Activated CD8-positive, alpha-beta memory T cell treated with anti-CD3 and anti-CD28 coated beads, Interleukin-2, amount 50 U/mL, for 48 hours (primary cell): ENCODE measurements around the gene ADAMTS2.
"Not testable (repeated sequence)": the region's sequence is repeated elsewhere in the genome, so short reads cannot be mapped to it uniquely, and the experiment has no call there.

Experiments
- DNase-seq: peaks from one replicate; pipeline ENCODE4 v3.0.0-alpha.2; 2020

The ADAMTS2 gene

GRCh38 chr5:179325296-179326031 lies 19.8 kb downstream of the ADAMTS2 start:
- no peak for DNase-seq

- no peak for DNase-seq
Observed at GRCh38 chr5:179324760-179325295, 20.4 kb downstream of the ADAMTS2 start.

DNA sequence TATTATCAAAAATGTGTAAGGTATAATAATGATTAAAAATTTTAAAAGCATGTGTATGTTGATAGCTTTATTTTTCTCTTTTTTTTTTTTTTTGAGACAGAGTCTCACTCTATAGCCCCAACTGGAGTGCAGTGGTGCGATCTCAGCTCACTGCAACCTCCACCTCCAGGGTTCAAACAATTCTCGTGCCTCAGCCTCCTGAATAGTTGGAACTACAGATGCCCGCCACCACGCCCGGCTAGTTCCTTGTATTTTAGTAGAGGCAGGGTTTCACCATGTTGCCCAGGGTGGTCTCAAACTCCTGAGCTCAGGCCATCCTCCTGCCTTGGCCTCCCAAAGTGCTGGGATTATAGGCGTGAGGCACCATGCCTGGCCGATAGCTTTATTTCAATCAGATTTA lies 20.9 kb downstream of the ADAMTS2 start:
- DNase-seq = not testable (repeated sequence)

DNA sequence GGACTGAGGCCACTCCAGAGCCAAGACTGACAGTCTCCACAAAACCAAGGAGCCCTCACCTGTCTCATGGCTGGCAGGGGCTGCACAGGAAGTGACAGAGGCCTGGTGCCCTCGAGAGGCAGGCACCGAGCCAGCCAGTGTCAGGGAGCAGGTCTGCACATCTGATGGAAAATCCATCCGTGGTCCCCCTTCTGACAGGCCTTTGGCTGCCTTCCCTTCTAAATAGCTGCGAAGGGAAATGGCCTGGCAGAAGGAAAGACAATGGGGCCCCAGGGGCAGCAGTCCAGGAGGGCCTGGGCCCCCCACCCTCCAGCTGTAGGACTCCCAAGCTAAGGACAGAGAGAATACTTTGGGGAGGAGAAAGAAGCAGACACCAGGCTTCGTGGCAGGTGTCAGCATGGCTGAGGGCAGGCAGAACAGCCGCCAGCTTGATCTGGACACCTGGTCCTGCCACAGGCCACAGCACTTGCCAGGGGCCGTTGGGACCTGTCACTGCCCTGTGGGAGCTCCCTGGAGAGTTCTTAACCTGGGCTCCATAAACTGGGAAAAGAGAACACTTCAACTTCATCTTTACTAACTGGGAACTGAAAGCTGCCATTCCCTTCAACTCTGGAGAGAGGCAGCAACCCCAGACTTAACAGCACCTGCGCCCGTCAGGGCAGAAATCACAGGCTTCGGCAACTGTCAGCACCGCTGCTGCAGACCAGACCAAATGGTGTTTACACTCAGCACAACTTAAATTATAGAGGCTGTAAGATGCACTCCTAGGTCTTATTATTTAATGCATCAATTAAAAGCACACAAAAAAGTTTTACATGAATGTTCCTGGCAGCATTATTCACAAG lies 22.0 kb downstream of the ADAMTS2 start:
- no peak for DNase-seq

- no peak for DNase-seq
Observed at GRCh38 chr5:179322071-179323025, 22.9 kb downstream of the ADAMTS2 start.

DNA sequence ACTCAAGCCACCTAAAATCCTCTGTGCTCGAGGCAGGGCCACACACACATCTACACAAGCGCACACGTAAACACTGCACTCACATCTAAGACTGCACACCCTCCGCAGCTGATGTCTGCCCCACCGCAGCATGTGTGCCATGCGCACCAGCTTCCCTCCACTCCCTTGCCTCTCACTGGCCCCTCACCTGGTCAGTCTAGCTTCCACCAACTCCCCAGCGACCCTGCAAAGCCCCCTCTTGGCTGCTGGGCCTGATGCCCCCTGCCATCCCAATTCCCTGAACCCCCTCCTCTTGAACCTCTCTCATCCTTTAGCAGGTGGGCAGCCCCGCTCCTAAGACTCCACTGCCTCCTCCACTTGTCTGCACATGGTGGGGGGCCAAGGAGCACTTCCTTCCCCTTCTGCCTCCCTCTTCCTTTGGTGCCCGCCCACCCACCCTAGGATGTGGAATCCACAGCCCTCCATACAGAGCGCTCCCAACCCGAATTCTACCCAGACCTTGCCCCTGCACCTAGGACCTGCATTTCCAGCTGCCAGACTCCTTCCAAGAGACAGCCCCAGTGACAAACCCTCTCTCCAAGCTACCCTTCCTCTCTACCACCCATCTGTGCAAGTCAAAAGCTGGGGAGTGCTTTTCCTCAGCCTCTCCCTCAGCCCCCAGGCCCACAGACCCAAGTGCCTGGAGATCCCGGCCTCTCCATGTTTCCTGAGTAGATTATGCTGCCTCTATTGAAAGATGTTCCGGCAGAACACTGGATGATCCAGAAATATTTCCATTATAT lies 23.9 kb downstream of the ADAMTS2 start:
- DNase-seq = no peak

DNA sequence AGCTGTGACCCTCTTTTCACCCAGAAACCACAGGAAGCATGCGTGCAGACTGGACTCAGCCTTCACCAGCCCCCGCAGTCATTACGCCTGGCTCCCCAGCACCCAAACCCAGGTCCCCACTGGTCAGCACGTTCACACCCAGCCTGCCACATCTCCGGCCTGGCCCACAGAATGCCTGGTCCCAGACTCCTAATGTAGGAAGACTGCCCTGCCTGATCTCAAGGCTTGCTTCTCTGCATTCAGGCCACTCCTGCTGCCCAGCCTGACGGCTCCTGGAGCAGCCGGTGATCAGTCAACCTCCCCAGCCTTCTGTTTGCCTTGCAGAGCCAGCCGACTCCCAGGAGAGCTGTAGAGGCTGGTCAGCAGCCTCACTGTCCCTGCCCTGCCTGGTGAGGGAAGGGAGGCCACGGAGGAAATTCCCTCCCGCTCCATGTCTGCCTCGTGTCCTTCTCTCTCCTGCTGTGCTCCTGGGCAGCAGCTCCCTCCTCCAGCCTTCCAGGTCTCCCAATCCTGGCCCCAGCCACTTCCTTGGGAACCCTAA lies 25.4 kb downstream of the ADAMTS2 start:
- no peak for DNase-seq

- no peak for DNase-seq
Observed at GRCh38 chr5:179319123-179319522, 26.1 kb downstream of the ADAMTS2 start.

- no peak for DNase-seq
Observed at GRCh38 chr5:179318221-179318955, 26.9 kb downstream of the ADAMTS2 start.

DNA sequence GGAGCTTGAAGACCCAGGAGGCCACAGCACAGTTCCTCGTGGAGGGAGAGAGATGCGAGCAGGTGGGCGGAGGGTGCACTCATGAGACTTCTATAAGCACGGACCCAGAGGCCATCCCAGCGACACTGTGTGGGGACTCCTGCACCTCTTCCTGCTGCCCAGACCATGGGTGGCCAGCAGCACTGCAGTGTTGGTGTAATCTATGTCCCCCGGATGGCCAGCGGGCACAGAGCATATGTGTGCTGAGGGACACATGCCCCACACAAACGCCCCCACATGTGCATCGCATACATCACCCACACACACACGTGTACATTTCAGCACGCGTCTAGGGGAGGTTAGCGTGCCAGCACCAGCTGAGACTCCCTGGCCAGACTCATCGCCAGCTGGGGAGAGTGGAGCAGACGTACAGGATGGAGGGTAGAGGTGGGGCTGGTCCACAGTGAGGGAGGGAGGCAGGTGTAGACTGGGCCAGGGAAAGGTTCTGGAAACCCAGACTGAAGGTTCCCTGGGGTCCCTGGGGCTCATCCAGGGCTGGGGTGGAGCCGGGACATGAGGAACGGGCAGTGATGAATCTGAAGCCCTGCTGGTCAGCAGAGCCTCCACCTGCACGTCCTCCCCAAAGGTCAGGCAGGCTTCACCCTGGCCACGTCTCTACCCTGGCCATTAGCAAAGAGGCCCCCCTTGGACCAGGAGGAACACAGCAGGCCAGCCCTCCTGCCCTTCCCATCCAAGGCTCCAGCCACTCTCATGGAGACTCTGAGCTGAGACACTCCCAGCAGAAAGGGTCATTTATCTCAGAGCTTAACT lies 27.6 kb downstream of the ADAMTS2 start:
- DNase-seq = no peak

- DNase-seq = no peak
Observed at GRCh38 chr5:179316982-179317381, 28.3 kb downstream of the ADAMTS2 start.

DNA sequence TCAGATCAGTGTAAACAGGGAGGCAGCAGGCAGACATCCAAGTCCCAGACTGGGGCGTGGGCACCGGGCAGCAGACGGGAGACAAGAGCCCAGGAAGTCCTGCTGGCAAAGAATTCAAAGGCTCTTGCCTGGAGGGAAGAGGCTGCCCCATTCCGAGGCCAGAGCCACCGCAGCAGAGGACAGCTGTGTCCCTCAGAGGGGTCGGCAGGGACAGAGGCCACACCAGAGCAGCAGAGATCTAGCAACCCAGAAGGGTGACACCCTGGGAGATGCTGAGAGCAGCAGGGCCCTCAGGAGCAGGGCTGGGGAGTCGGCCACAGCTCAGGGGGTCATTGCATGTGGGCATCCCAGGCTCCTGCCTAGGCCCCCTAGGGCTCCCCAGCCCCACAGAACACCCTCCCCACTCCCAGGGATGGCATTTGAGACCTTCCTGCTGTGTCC lies 29.1 kb downstream of the ADAMTS2 start:
- no peak for DNase-seq

DNA sequence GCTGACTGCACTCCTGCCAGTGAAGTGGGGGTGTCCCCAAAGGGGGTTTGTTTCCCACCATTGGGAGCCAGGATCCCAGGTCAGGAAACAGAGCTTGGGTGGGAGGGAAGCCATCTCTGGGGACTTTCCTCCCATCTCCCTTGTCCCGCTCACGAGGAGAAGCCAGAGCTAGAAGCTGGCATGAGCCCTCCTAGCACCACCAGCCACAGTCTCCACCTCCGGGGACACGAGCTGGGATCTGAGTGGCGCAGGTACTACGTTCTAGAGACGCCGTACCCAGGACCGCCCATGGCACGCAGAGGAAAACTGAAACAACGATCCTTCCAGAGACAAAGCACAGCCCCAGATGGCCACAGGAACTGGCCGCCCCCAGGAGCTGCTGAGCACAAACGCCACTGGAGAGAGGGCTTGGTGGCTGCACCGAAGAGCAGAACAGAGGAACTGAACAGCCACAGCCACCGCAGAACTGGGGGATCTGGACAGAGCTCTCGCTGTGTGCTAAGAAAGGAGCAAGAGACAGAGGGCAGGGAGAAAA lies 29.8 kb downstream of the ADAMTS2 start:
- no peak for DNase-seq

- no peak for DNase-seq
Observed at GRCh38 chr5:179314606-179315355, 30.5 kb downstream of the ADAMTS2 start.

- DNase-seq = no peak
Observed at GRCh38 chr5:179313849-179314521, 31.3 kb downstream of the ADAMTS2 start.

DNA sequence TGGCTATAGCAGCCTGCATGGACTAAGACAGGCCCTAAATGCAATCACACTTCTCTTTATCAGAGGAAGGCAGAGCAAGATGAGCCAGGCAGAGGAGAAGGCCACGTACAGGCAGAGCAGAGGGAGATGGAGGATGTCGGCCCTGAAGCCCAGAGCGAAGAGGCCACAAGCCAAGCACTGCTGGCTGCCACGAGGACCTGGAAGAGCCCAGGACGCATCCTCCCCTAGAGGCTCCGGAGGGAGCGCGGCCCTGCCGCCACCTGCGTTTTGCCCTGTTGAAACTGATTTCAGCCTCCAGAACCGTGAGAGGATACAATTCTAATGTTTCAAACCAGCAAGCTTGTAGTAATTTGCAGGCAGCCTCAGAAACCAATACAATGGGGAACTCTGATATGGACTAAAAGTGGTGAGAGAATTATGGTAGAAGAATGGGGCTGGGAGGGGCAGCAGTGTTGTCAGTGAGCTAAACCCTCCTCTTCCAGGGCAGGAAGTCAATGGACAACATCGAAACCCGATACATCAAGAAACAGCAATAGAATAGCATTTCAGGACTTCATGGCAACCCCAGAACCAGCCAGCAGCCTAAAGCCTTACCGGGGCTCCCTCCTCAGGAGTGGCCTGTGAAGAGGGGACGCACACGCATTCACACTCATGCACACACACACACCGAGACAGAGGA lies 32.6 kb downstream of the ADAMTS2 start:
- no peak for DNase-seq

DNA sequence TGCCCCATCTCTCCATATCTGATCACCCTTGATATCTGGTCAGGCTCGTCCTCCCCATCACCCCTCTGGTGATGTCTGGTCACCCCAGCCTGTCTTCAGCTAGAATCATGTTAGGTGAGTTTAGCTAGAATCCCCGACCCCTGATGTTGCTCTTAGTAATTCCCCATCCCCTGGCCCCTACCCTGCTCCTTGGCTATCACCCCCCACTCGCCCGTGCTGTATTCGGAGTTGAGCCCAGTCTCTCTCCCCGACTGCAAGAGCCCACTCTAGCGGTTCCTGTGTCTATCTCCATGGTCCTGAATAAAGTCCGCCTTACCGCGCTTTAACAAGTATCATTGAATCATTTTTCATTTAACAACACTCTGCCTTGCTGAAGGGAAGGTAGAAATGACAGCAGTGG lies 33.7 kb downstream of the ADAMTS2 start:
- DNase-seq = no peak

DNA sequence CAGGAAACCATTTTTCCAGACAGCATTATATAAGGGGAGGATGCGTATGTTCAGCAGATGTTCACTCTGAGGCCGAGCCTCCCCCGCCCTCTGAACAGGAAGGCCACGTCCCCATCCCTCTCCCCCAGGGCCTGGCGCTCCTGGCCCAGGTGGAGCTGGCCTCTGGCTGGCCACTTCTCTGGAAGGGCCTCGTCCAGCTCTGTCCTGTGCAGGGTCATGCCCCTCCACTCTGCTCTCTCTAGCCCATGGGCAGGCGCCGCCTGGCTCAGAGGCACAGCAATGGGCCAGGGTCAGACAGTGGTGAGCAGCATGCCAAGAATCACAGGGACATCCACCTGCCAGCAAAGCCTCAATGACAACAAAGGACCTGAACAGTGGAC lies 34.2 kb downstream of the ADAMTS2 start:
- no peak for DNase-seq
